Stimulated activated CD8-positive, alpha-beta memory T cell treated with anti-CD3 and anti-CD28 coated beads, Interleukin-4, amount 100 ng/mL, for 4 hours (primary cell): ENCODE data around the gene MARK4.
"Not testable (repeated sequence)": the region's sequence is repeated elsewhere in the genome, so short reads cannot be mapped to it uniquely, and the experiment has no call there.

ENCODE experiments used
- DNase-seq, 2 donors: peaks; one replicate each; pipeline ENCODE4 v3.0.0-alpha.2; 2020; ENCODE audit warnings: low read depth in 2 of 2, low spot score in 1 of 2

The MARK4 gene

DNA sequence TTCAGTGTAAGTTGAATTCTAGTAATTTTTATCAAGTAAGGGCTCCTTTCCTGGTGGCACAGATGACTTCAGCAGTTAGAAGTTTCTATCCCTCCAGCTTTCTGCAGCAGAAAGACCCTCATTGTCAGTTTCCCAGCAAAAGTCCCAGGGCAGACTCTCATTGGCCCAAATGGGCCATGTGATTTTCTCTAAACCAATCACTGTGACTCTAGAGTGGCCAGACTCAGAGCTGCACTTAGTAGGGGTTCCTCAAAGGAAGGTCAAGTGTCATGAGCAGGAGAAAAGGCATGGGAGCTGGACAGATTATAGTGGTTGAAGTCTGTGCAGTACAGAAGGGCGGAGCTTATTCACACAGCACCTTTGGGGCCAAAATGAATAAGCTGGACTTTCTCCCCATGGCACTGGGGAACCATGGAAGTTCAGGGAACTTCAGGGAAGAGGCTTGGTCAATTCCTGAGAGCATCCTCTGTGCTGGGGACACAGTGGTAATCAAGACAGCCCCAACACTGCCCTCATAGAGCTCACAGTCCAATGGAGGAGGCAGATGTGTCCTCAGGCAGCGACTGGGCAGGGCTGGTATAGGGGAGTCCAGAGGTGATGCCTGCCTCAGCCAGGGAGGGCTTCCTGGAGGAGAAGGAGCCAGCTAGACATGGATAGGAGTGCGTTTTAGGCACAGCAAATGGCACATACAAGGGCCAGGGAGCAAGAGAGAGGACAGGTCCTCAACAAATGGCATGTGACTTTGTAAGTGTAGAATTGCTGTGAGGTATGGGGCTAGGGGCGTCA, 53.3 kb downstream of the MARK4 start:
- DNase-seq, result no peak

DNA sequence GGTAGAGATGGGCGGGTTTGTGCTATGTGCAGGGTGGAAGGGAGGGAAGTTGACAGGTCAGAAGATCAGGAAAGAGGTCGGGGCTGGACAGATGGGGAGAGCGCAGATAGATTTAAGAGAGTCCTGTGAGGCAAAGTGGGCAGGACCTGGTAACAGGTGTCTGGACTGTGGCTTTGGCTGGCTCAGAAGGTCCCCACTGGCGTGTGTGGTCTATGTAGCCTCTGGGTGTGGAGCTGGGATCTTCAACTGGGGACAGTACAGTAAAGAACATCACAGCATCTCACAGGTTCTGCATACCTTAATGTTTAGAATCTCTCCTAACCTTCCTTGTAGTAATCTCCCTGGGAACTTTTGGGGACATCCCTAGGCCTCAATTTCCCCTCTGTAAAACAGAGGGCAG, 53.9 kb downstream of the MARK4 start:
- no peak for DNase-seq

DNA sequence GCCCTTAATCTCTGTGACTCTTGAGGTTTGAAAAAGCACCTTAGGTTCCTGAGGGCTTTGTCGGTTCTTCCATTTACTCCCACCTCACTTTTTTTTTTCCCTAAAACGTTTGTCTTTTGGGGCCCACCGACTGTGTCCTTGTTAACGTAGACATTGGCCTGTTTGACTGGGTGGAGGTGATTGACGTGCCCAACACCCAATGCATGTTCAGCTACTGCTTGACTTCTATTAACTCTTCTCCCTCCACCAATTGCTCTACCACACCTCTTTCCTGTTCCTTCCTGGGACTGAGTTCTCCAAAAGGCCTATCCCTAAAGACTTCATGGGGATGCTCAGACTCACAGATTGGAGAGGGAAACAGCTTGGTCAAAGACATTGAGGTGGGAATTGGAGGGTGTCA, 54.4 kb downstream of the MARK4 start:
- no peak for DNase-seq

DNA sequence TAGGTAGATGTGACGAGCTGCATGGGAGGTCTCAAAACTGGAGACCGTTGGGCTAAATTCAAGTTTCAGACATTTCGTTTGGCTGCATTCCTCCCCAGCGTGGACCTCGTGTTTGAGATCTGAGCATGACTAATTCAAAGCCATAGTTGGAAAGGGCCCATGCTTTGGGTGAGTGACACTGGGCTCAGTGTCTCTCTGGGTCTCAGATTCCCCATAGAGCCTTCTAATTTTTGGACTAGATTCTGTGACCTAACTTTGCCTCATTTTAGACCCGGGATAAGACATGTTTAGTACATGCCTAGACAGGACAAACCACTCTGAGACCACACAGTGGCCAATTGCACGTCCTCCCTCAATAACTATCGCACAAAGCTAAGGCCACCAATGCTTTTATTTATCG, 55.0 kb downstream of the MARK4 start:
- DNase-seq, result no peak

DNA sequence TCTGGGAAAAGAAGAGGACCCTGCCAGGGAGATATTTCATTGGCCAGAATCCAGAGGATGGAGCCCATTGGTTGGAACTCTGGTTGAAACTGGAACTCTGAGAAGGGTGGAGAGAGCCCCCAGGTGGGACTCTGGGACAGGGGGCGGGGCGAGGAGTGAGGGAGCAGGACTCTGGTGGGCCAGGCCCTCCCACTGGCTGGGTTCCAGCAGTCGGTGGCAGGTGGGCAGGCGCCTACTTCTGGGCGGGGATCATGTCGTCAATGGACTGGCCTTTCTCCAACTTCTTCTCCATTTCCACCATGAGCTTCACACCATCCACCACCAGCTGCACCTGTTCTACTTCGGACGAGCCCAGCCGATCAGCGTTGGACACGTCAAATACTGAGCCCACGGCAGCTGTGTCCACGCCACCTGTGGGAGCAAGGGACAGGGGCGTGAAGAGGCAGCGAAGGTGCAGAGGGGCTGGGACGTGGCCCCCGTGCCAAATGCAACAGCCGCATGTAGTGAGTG, 55.5 kb downstream of the MARK4 start:
- DNase-seq, result no peak

DNA sequence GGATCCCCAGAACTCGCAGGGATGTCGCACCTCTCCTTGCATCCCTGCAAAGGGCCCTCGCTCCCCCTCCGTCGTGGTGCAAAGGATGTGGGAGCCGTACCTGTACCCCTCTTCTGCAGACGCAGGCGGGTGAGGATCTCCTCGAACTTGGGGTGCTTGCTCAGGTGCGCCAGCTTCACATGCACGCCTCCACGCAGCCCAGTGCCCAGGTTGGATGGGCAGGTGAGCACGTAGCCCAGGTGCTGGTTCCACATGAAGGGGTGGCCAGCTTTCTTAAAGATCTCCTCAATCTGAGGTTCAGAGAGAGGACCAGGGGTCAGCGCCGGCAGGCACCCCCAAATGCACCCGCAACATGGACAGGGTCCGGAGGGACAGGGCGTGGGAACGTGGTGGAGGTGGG, 56.3 kb downstream of the MARK4 start:
- no peak for DNase-seq

DNA sequence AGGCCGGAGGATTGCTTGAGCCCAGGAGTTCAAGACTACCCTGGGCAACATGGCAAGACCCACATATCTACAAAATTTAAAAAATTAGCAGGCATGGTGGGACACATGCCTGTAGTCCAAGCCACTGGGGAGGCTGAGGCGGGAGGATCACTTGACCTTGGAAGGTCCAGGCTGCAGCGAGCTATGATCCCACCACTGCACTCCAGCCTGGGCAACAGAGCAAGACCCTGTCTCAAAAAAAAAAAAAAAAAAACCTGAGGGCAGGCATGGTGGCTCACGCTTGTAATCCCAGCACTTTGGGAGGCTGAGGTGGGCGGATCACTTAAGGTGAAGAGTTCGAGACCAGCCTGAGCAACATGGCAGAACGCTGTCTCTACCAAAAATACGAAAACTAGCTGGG, 58.3 kb downstream of the MARK4 start:
- not testable (repeated sequence) for DNase-seq

DNA sequence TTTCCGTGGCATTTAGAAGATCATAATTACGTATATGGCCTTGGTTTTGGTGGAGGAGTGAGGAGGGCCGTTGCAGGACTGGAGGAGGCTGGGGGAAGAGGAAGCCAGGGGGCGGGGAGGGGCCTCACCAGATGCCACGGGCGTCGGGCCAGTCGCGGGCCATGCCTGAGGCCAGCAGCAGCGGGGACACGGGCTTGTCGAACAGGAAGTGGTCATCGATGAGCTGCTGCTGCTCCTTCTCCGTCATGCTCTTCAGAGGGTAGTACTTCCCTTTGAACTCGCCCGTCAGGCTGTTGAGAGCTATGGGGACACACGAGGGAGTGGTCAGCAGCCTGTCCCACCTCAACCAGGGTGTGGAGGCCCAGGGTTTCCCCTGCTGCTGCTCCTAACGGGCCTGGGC, 60.5 kb downstream of the MARK4 start:
- DNase-seq, result no peak

DNA sequence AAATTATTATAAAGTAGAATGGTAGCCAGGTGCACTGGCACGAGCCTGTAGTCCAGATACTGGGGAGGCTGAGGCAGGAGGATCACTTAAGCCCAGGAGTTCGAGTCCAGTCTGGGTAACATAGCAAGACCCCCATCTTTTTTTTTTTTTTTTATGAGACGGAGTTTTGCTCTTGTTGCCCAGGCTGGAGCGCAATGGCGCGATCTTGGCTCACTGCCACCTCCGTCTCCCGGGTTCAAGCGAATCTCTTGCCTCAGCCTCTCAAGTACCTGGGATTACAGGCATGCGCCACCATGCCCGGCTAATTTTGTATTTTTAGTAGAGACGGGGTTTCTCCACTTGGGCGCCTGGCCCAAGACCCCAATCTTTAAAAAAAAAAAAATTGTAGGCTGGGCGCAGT, 61.2 kb downstream of the MARK4 start:
- DNase-seq, result not testable (repeated sequence)

DNA sequence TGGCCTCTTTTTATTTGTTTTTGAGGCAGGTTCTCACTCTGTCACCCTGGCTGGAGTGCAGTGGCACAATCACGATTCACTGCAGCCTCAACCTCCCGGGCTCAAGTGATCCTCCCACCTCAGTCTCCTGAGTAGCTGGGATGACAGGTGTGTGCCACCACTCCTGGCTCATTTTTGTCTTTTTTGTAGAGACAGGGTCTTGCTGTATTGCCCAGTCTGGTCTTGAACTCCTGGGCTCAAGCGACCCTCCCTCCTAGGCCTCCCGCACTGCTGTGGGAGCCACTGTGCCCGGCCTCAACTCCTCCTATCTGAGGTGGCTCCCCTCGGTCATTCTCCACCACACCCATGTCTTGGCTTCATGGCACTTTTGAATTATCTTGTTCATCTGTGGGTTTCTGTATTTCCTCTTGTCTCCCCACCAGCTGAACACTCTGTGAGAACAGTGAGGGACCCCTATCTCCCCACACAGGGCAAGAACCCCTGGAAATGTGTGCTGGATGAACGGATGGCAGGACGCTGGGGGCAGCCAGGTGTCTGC, 63.7 kb downstream of the MARK4 start:
- DNase-seq, result no peak

DNA sequence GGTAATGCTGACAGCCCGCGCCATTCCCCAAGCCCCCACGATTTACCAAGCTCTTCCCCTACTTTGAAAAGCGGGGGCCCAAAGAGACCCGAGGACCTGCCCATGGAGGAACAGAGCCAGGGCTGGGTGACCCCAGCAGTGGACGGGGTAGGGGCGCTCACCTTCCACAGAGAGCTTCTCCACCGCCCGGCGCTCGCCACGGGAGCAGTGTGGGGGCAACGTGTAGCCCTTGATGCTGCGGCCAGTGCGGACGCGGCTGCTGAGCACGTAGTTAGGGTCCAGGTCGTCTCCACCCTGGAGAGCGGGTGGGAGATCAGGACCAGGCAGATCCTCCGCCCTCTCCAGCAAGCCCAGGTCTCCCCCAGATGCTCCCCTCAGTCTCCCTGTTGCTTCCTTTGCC, 64.2 kb downstream of the MARK4 start:
- DNase-seq, result no peak

DNA sequence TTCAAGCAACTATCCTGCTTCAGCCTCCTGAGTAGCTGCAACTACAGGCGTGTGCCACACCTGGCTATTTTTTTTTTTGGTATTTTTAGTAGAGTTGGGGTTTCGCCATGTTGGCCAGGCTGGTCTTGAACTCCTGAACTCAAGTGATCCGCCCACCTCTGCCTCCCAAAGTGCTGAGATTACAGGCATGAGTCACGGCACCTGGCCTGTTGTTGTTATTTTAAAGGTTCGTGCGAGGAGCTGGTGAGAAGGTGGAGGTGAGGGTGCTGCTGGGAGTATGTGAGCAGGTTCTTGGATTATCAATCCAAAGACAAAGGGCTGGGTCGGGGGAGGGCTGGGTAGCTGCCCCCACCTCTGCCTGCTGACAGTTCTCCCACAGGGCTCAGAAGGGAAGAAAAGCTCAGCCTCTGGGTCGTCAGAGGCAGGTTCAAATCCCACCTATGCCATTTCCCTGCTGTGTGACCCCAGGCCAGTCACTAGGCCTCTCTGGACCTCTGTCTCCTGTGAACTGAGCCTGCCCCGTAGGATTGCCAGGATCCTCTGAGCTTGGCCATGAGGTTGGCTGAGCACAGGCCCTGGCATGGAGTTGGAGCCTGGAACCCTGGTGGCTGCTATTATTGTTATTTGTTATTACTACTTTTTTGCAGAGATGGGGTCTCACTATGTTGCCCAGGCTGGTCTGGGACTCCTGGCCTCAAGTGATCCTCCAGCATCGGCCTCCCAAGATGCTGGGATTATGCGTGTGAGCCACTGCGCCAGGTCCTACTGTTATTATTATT, 70.1 kb downstream of the MARK4 start:
- DNase-seq, result no peak

DNA sequence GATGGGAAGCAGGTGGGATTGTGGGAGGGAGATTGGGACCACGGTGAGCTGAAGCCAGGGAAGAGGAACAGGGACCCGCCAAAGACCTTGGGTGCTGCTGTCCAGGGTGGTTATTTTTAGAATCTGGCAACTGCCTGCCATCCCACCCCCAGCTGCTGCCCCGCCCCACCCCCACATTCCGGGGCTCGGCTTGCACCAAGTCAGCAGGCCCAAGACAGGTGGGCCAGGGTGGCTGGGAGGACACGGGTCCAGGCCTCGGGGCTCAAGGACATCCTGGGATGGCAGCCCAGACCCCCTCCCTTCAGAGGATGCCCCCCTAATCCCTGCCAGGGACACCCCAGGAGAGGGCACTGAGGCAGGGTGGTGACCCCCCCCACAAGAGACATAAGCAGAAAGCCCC, 70.8 kb downstream of the MARK4 start:
- no peak for DNase-seq

DNA sequence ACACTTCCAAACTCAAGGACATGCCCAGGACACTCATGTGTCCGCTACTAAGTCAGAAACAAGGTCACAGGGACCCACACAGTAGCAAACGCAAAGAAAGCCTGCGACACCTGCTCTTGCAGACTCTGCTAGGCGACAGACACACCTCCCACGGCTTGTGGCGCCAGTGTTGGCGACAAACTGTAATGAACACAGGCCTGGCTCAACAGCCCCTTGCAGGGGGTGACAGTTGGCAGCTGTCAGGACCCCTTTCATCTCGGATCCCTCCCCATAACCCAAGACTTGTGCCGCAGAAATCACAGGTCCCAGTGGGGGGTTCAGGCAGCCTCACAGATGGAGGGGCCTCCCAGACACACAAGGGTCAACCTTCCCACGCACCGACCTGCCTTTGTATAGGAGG, 71.2 kb downstream of the MARK4 start:
- DNase-seq, result no peak

DNA sequence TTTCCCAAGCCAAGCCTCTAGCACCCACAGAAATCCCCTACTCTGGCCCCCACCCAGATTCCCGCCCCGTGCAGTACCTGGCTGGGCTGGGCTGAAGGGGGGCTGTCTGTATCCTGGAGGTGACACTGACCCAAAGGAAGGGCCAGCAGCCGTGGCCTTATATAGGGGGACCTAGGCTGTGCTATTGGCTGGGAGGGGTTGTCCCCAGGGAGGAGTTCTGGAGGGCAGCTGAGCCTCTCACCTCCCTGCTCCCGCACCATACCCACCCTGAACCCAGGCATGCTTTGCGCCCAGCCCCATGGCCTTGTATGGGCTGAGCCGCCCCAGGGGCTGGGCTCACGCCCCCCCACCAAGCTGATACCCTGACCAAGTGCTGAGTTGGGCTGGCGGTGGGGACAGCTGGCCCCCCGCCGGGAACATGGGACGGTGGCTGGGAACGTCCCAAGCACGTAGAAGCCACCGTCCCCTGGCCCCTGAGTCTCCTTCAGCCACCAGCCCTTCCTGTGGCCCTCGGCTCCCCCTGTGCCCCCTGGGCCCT, 71.7 kb downstream of the MARK4 start, which contains the start of gene CKM:
TSS of gene CKM (minus strand) at position 132 of the 538 bp plus-strand sequence. CDS start 3,162 bp downstream, outside the sequence.
- no peak for DNase-seq

DNA sequence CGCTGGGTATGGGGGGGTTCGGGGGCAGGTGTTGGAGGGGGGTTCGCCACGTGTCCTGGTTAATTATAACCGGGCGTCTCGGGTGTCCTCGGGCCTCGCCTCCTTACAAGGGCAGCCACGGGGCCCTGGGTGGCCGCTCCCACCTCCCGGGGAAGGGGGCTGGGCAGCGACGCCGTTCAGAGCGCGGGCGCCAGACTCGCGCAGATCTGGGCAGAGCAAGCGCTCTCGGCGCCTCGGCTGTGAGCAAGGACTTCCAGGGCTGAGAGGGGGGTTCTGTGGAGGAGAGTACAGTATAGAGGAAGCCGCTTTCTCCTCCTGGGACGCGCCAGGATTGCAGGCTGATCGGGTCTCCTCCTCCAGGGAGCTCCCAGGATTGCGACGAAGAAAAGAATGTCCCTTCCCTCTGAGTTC, 72.6 kb downstream of the MARK4 start:
- DNase-seq, result no peak

DNA sequence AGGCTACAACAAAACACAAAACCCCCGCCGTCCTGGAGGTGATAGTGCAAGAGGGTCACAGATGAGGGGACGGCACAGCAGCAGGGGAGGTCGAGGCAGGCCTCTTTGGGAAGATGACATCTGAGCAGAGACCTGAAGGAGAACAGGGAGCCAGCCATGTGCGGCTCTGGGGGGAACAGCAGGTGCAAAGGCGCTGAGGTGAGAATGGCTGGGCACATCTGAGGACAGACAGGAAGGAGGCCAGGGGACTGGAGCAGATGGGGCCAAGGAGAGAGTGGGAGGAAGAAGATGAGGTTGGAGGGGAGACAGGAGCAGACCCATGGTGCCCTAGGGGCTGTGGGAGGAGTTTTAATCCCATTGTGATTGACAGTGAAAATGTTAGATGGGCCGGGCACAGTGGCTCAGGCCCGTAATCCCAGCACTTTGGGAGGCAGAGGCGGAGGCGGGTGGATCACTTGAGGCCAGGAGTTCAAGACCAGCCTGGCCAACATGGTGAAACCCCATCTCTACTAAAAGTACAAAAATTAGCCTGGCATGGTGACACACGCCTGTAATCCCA, 73.4 kb downstream of the MARK4 start:
- no peak for DNase-seq

DNA sequence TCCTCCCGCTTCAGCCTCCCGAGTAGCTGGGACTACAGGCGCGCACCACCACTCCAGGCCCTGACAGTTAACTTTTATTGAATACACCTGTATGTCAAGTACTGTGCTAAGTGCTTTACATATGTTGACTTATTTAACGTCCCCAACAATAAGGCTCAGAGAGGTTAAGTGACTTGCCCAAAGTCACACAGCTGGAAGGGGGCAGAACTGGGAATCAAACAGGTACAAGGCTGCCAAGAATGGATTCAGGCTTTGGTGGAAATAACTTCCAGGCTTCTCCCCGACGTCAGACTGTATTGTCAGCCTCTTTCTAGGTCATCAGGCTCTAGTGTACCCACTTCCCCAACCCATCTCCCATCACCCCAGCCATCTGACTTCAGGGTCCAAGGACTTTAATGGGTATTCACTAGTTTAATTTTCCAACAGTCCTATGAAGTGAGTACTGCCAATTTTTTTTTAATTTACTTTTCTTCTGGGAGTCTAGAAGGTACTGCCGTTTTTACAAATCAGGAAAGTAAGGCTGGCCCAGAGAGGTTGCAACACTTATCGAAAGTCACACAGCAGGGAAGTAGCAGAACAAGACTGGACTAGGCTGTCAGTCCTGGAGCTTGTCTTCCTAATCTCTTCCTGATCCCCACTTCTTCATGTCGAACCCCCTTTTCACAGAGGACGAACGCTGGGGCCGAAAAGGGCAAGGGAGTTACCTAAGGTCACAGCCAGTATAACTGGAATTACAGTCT, 76.5 kb downstream of the MARK4 start:
- no peak for DNase-seq

DNA sequence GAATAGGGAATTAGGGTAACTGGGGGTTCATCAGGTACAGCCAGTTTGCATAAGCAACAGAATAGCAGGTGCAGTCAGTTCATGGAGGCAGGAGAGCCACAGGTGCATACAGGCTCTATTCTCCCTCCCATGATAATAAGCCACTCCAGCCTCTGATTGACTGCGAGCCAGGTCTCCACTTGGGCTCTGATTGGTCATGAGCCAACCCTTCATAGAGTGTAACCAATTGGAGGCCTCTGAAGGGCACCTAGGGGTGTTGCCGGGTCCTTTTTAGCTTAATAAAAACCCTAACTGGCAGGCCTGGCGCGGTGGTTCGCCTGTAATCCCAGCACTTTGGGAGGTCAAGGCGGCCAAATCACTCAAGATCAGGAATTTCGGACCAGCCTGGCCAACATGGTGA, 80.3 kb downstream of the MARK4 start:
- DNase-seq, result no peak

DNA sequence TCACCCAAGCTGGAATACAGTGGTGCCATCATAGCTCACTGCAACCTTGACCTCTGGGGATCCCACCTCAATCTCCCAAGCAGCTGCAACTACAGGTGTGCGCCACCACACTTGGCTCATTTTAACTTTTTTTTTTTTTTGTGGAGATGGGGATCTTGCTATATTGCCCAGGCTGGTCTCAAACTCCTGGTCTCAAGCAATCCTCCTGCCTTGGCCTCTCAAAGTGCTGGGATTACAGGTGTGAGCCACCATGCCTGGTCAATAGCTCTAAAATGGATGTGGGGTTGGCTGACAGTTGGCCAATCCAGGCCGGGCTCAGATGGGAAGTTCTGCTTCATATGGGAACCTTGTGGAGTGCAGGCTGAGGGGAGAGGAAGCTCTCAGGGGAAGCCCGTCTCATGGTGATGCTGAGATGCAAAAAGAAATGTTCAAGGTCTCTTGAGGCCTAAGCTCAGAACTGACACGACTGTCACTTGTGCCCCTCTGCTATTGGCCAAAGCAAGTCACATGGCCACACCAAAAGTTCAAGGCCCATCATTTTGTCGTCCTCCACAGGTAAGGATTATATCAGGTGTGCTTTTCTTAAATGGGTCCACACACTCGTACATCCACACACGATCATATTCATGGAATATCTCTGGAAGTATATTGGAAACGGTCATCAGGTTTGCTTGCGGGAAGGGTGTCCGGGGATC, 82.7 kb downstream of the MARK4 start:
- DNase-seq, result no peak
